NCI-H524 treated with DMSO at 0.1 percent for 48 hours (cell line): ENCODE data around the gene URB1.
"Not testable (repeated sequence)": the region's sequence is repeated elsewhere in the genome, so short reads cannot be mapped to it uniquely, and the experiment has no call there.

Source experiments
- DNase-seq: peaks from one replicate; lab custom pipeline; 2025; lab: John Stamatoyannopoulos, UW

Gene URB1

GRCh38 chr21:32392880-32393676, at the start of gene URB1:
Gene URB1, minus strand, starts transcription at chr21:32393012. Its CDS starts 102 bp downstream, at chr21:32392910.
- DNase-seq: peak; percentile 25

- no peak for DNase-seq
Observed at GRCh38 chr21:32437729-32438128, 44.9 kb upstream of the URB1 start.

DNA sequence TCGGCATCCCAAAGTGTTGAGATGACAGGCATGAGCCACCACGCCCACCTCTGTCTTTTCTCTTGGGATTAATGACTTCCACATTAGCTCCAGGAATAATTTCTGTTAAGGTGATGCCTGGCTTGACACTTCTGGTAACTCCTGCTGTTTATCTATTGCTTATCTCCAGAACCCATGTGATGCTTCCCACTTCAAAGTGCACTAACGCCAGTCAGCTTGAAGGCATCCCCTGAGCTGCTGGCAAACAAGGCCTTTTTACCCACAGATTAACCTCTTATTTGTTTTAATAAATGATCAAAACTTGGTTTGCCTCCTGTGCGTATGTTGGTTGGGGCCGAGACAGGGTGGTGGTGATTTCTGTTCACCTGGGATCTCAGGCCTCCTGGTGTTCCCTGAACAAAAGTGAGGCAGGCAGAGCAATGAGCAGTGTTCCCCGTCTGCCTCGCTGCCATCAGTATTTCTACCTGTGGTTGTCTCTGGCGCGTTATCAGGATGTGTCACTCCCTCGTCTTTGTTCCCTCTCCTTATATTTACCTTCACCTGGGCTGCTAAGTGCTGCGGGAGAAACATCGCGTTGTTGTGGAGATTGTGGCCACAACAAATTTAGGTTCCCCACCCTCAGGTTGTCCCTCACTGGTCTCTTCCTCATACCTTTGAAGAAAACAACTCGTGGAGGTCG, 40.3 kb upstream of the URB1 start:
- not testable (repeated sequence) for DNase-seq

DNA sequence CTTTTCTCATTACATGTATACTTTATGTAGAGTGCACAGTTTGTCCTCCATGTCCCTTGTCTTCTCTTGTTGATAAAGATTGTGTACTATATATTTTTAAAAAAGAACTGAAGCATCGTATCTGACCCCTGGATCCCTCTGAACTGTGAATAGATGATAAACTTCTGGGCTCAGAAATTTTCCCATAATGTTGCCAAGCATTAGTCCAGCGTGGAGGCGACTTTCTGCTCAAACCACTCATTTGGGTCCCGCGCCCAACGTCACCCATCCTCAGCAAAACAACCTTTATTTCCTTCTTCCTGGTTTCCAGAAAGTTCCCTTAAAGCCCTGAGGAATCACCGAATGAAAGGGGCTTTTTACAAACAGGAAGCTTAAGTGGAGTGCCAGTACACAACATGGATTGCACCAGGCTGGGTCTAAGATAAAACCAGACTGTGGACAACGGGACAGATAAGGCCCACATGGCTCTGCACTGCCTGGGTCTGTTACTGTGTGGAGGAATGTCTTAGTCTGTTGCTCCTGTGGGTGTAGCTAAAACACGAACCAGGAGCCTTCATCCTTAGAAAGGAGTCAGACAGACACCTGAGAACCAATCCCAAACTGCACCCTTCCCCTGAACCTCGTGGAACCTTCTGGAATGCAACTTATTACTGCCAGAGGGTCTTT, 35.3 kb upstream of the URB1 start:
- no peak for DNase-seq

GRCh38 chr21:32426592-32427051, 33.8 kb upstream of the URB1 start:
- DNase-seq: no peak

DNA sequence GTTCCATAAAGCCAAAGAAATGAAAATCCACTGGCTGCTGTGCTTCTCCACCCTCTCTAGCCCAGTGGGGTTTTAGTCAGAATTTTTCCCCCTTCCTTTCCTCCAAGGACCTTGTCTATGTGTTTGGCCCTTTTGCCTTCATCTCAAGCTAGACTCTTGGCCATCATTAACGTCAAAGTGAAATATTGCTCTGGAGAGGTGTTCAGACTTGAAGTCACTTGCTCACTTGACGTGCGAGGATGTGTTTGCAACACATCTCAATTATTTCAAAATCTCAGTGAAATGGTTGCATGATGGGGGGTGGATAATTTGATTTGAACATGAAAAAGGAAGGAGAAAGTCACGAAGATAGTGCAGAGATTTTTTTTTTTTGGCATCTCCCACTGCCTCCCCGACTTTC, 33.3 kb upstream of the URB1 start:
- DNase-seq: no peak

DNA sequence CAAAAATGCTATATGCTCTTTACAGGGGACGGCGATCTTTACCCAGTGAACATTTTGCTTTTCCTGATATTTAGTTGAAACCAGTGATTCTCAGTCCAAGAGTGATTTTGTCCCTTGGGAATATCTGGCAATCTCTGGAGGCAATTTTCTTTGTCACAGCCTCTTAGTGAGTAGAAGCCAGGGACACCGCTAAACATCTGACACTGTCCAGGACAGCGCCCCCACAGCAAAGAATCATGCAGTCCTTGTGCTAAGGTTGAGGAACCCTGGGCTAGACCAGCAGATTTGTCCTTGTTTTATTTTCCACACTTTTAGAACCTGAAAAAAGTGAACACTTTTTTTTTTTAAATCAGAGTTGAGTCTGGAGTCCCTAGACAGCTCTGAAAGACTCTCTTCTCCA, 32.8 kb upstream of the URB1 start:
- no peak for DNase-seq

DNA sequence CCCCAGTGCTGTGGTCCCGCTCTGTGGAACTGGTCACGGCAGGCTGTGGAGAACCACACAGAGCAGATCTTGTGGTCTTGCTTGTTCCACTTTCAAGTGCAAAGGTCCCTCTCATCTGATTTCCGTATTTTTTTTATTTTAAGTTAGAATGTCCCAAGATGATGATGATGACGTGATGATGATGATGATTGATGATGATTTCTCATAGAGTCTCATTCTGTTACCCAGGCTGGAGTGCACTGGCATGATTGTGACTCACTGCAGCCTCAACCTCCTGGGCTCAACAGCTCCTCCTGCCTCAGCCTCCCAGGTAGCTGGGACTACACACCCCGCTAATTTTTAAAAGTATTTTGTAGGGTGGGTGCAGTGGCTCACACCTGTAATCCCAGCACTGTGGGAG, 31.9 kb upstream of the URB1 start:
- DNase-seq: no peak

GRCh38 chr21:32424191-32424535, 31.4 kb upstream of the URB1 start:
- DNase-seq: no peak

GRCh38 chr21:32423320-32424190, 30.7 kb upstream of the URB1 start:
- no peak for DNase-seq

DNA sequence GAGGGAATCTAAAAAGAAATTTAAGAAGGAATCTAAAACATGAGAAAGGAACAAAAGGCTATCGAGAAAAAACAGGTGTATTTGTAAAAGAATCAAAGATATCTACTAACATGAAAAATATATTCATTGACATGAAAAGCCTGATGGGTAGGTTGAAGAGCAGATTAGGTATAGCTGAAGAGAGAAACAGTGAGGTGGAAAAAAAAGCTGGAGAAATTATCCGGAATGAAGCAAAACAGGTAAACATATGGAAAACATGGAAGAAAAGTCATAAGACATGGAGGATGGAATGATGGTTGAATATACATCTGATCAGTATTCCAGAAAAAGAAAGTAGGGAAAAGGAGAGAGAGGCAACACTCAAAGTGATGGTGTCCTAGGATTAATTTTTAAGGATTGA, 29.3 kb upstream of the URB1 start:
- no peak for DNase-seq

- no peak for DNase-seq
Observed at GRCh38 chr21:32418146-32418545, 25.3 kb upstream of the URB1 start.

- DNase-seq: no peak
Observed at GRCh38 chr21:32415451-32416398, 22.9 kb upstream of the URB1 start.

DNA sequence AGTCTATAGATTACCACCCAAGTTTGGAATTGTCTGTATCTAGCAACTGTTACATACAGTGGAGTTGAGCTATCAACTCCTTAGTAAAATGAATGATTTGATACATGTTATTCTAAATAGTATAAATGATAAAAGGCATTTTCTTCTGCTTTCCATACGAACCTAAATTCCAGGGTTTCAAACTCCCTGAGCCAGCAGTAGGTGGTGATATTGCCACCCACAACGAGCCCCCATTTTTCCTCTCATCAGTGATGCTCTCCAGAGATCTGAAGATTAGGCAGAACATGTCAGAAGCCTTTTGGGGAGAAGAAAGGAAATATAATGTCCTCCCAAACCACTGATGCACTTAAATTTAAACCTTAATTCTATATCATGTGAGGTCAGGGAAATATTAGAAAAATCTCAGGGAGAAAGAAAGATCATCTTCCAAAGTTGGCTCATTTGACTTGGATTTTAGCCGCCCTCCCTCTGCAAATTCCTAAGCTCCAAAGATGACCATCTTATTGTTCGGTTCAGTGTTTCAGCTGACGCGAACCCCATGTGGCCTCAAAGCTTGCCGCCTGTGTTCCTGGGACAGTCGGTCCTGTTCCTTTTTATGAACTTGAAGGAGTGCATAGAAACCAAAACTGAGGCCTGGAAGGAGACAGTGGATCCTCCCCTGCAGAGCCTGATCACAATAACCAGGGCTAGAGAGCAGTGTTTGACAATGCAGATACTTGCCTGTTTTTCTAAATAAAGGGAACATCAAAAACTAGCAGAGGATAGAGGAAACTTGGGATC, 22.0 kb upstream of the URB1 start:
- DNase-seq: no peak

DNA sequence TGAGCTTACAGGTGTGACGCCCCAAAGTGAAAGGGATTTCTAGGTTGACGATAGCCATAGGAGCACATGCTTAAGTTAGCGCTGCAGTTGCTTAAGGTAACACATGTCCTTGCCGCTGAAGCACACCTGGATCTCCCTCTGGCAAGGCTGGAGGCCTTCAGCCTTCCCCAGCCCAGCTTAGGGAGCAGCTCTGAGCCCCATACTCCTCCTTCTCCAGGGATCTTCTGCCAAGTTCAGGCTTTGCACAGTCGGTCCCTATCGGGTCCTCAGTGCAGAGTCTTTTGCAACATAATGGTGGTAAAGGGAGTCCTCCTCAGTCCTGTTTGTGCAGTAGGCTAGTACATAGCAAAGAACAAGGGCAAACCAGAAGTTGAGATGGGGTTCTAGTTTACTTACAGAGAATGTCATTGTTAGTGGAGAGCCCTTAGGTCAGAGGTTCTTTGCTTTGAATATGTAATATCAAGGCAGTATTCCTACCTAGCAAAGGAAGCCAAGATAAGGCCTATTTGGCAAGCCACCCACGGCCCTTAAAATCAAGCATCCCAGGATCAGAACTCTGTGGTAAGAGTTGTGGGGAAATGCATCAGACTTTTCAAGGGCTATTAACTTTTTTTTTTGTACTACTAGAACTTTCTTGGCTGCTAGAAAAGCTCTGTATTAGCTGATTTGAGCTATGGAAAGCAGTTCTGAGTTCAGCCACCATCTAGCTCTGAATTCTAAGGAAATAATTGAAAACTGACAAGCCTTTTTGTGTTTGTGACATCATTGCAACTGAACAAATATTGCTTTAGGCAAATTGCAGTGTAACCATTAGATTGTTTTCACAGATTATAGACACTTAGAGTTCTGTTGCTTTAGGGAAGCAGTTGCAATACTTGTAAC, 21.1 kb upstream of the URB1 start:
- DNase-seq: no peak

- DNase-seq: peak; percentile 14
Observed at GRCh38 chr21:32413015-32413504, 20.2 kb upstream of the URB1 start.

GRCh38 chr21:32412162-32413014, 19.6 kb upstream of the URB1 start, which contains the start of gene EVA1C:
Gene EVA1C, plus strand, starts transcription at chr21:32412706. Its CDS starts 148 bp downstream, at chr21:32412854.
- no peak for DNase-seq
